GM18498 (cell line): ENCODE data around the gene OSTC.
A peak's percentile ranks its signal among the peaks of the same experiment; 100 is the strongest.

Experiments used
- ATAC-seq: cut with Tn5 transposase; IDR thresholded peaks from one replicate; pipeline ENCODE4 v1.9.1; 2021; ENCODE audit warnings: mild to moderate bottlenecking, moderate library complexity; ENCODE audit not compliant: unreplicated experiment

OSTC gene

GRCh38 chr4:108650212-108651013 lies at the start of gene OSTC:
Gene OSTC (plus strand): TSS chr4:108650599. CDS start chr4:108650656, 57 bp downstream.
- ATAC-seq, result peak; percentile 90

GRCh38 chr4:108601106-108601505 lies 49.3 kb upstream of the OSTC start:
- no peak for ATAC-seq

- no peak for ATAC-seq
Observed at GRCh38 chr4:108601532-108601931, 48.9 kb upstream of the OSTC start.

GRCh38 chr4:108602163-108602562 lies 48.2 kb upstream of the OSTC start:
- ATAC-seq, result no peak

- ATAC-seq, result no peak
Observed at GRCh38 chr4:108607079-108607815, 43.2 kb upstream of the OSTC start.

- no peak for ATAC-seq
Observed at GRCh38 chr4:108611365-108611764, 39.0 kb upstream of the OSTC start.

GRCh38 chr4:108612365-108612764 lies 38.0 kb upstream of the OSTC start:
- ATAC-seq, result no peak

GRCh38 chr4:108619372-108620100 lies 30.9 kb upstream of the OSTC start:
- ATAC-seq, result peak; percentile 15

GRCh38 chr4:108620101-108620932 lies 30.1 kb upstream of the OSTC start, which contains the start of gene RPL34:
Gene RPL34 (plus strand): TSS chr4:108620576. CDS start chr4:108621960, 1,384 bp downstream.
- peak; percentile 100 for ATAC-seq

GRCh38 chr4:108620933-108621905 lies 29.2 kb upstream of the OSTC start:
- ATAC-seq, result no peak

GRCh38 chr4:108622022-108622421 lies 28.4 kb upstream of the OSTC start:
- ATAC-seq, result no peak

- ATAC-seq, result no peak
Observed at GRCh38 chr4:108622828-108623227, 27.6 kb upstream of the OSTC start.

GRCh38 chr4:108624263-108625056 lies 25.9 kb upstream of the OSTC start:
- no peak for ATAC-seq

GRCh38 chr4:108626056-108626455 lies 24.3 kb upstream of the OSTC start:
- no peak for ATAC-seq

GRCh38 chr4:108628411-108628810 lies 22.0 kb upstream of the OSTC start:
- ATAC-seq, result no peak

- no peak for ATAC-seq
Observed at GRCh38 chr4:108635070-108635655, 15.2 kb upstream of the OSTC start.

GRCh38 chr4:108636246-108636645 lies 14.2 kb upstream of the OSTC start:
- ATAC-seq, result no peak

- no peak for ATAC-seq
Observed at GRCh38 chr4:108637856-108638255, 12.5 kb upstream of the OSTC start.
